Astrocyte of the spinal cord (primary cell): Measurements from ENCODE around the gene TAF4B.
"Not testable (repeated sequence)": the region's sequence is repeated elsewhere in the genome, so short reads cannot be mapped to it uniquely, and the experiment has no call there.

Experiments
- DNase-seq: peaks from one replicate; pipeline ENCODE4 v3.0.0; 2011; ENCODE audit warnings: low read depth, low spot score
- H3K4me3 ChIP-seq: 2 replicates; pipeline ENCODE4 v1.5.1; 2011; ENCODE audit warnings: low read depth, mild to moderate bottlenecking, low read length, moderate library complexity
- in situ Hi-C: cut with HindIII; loops from 2 replicates; pipeline ENCODE4 v1.10.0; 2017; ENCODE audit warnings: low sequenced_read_pairs
- TF ChIP-seq, protein P1 (sequence below): IDR thresholded peaks from 2 replicates; pipeline ENCODE4 v1.5.1; 2012; ENCODE audit warnings: low read depth, mild to moderate bottlenecking, low read length, inconsistent platforms

Gene TAF4B

DNA sequence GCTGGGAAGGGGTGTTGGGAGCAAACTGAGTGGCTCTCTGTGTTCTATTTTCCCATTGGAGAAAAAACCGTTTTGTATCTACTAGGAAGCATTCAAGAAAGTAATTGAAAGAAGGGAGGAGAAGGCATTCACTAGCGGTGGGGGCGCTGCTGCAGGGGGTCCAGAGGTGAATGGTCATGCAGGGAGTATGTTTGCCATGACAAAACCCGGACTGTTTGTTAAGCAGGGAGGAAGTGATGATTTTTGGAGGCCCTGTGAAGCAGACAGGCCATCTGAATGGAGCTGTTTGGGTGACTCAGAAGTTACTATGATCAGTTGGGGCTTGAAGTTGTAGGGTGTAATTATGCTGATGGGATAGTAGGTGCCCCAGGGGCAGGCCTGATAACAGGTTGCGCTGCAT, 7.0 kb downstream of the TAF4B start:
- H3K4me3 ChIP-seq, result no peak overlapping the region
- DNase-seq, result no peak
- TF ChIP-seq, protein P1, sequence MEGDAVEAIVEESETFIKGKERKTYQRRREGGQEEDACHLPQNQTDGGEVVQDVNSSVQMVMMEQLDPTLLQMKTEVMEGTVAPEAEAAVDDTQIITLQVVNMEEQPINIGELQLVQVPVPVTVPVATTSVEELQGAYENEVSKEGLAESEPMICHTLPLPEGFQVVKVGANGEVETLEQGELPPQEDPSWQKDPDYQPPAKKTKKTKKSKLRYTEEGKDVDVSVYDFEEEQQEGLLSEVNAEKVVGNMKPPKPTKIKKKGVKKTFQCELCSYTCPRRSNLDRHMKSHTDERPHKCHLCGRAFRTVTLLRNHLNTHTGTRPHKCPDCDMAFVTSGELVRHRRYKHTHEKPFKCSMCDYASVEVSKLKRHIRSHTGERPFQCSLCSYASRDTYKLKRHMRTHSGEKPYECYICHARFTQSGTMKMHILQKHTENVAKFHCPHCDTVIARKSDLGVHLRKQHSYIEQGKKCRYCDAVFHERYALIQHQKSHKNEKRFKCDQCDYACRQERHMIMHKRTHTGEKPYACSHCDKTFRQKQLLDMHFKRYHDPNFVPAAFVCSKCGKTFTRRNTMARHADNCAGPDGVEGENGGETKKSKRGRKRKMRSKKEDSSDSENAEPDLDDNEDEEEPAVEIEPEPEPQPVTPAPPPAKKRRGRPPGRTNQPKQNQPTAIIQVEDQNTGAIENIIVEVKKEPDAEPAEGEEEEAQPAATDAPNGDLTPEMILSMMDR, result no peak
- in situ Hi-C loops, result no loop called here

DNA sequence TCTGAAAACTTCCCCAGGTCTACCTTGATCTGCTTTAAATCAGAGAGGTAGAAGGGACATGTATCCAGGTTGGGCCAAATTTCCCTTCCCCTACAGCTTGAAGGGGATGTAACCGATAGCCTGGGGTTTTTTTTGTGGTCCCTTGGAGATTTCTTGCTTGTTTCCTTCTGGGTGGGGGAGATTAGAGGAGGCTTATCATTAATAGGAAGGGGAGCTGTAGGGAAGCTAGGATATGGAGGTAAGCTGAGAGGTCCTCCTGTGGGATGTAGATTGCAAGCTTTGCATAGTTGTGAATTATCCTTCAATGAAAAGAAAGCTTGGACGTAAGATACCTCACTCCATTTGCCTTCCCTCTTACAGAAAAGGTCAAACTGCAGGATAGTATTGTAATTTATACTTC, 11.1 kb downstream of the TAF4B start:
- in situ Hi-C loops, H3K4me3 ChIP-seq, DNase-seq: not testable (repeated sequence)

DNA sequence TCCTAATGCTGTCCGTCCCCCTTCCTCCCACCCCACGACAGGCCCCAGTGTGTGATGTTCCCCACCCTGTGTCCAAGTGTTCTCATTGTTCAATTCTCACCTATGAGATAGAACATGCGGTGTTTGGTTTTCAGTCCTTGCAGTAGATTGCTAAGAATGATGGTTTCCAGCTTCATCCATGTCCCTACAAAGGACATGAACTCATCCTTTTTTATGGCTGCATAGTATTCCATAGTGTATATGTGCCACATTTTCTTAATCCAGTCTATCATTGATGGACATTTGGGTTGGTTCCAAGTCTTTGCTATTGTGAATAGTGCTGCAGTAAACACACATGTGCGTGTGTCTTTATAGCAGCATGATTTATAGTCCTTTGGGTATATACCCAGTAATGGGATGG, 12.5 kb downstream of the TAF4B start:
- H3K4me3 ChIP-seq, DNase-seq, in situ Hi-C loops: not testable (repeated sequence)

DNA sequence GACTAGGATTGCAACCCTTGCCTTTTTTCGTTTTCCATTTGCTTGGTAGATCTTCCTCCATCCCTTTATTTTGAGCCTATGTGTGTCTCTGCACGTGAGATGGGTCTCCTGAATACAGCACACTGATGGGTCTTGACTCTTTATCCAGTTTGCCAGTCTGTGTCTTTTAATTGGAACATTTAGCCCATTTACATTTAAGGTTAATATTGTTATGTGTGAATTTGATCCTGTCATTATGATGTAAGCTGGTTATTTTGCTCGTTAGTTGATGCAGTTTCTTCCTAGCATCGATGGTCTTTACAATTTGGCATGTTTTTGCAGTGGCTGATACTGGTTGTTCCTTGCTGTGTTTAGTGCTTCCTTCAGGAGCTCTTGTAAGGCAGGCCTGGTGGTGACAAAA, 16.1 kb downstream of the TAF4B start:
- DNase-seq, in situ Hi-C loops, H3K4me3 ChIP-seq: not testable (repeated sequence)

DNA sequence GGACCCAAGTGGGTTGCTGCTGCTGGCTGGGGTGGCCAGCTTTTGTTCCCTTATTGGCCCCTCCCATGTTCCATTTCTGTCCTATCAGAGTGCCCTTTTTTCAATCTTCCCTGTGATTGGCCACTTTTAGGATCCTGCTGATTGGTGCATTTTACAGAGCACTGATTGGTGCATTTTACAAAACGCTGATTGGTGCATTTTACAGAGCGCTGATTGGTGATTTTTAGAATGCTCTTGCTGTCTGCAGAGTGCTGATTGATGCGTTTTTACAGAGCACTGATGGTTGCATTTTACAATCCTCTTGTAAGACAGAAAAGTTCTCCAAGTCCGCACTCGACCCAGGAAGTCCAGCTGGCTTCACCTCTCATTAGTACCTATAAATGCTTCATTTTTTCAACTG, 19.2 kb downstream of the TAF4B start:
- H3K4me3 ChIP-seq, DNase-seq, in situ Hi-C loops: not testable (repeated sequence)

DNA sequence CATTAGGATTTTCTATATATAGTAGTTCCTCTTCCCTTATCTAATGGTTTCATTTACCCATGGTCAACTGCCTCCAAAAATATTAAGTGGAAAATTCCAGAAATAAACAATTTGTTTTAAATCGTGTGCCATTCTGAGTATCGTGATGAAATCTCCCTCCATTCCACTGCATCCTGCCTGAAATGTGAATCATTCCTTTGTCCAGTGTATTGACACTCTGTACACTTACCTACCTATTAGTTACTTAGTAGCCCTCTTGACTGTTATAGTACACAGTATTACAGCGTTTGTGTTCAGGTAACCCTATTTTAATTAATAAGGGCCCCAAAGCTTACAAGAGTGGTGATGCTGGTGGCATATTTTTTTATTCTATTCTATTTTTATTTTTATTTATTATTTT, 26.2 kb downstream of the TAF4B start:
- no peak for DNase-seq
- TF ChIP-seq, protein P1, result no peak
- no peak overlapping the region for H3K4me3 ChIP-seq
- in situ Hi-C loops, result no loop called here

DNA sequence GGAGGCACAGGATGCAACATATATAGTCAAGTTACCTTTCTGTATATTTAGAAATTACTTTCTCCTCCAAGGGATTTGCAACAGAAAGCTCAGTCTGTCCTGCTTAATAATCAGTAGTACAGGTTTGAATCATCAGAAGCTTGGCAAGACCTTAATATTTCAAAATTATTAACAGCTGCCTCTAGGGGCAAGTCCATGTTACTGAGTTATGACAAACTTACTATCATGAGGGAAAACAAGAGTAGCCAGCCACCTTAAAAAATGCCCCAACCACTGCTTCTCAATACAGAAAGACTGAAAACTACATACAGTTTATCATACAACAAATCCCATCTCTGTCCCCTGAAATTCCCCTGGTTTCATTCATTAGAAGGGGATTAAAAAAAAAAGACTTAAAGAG, 28.6 kb downstream of the TAF4B start:
- in situ Hi-C loops, H3K4me3 ChIP-seq, DNase-seq: not testable (repeated sequence)

DNA sequence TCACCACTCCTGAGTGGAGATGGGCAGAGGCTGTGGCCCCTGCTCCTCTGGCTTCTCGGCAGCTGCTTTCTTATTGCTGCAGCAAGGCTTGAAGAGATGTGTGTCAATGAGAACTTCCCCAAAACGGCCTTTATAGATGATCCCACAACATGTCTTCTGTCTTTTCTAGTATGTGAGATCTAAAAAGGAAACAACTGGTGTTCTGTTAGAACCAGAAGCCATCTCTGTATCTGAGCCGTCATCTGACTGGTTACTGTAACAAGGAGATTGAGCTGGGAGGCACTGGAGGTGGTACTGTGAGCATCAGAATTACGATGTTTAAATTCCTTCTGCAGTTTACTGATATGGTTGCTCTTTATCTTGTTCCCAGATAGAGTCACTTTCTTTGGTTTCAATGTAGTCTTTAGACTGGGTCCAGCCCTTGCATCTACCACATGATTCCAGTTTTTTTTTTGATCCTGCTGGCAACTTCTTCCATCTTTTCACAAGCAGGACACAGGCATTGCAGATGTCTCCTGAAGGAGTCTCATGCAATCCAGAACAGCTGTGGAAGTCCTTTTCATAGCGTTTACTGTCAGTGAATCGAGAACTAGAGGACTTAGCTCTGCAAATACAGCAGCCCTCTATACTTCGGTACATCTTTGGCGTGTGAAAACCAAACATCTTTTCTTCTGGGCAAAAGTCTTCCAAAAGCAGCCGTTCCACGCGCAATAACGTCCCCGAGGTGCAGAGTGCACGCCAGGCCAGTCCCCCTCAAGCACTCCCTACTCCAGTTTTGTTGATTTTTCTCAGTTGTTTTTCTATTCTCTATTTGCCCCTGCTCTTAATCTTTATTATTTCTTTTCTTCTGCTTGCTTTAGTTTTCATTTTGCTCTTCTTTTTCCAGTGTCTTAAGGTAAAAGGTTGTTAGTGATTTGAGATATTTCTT, 29.7 kb downstream of the TAF4B start:
- no peak for DNase-seq
- in situ Hi-C loops, result no loop called here
- H3K4me3 ChIP-seq, result no peak overlapping the region
- TF ChIP-seq, protein P1, result no peak

DNA sequence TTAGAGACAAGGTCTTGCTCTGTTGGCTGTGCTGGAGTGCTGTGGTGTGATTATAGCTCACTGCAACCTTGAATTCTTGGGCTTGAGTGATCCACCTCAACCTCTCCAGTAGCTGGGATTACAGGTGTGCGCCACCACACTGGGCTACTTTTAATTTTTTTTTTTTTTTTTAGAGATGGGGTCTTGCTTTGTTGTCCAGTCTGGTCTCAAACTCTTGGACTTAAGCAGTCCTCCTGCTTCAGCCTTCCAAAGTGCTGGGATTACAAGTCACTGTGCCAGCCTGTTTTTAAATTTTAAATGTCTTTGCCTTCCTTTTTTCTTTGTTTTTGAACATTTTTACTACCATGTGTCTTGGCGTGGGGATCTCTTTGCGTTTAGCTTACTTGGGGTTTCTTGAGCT, 32.5 kb downstream of the TAF4B start:
- TF ChIP-seq, protein P1, result no peak
- no peak overlapping the region for H3K4me3 ChIP-seq
- in situ Hi-C loops, result no loop called here
- no peak for DNase-seq

DNA sequence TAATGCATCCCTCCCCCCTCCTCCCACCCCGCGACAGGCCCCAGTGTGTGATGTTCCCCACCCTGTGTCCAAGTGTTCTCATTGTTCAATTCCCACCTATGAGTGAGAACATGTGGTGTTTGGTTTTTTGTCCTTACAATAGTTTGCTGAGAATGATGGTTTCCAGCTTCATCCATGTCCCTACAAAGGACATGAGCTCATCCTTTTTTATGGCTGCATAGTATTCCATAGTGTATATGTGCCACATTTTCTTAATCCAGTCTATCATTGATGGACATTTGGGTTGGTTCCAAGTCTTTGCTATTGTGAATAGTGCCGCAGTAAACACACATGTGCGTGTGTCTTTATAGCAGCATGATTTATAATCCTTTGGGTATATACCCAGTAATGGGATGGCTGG, 33.2 kb downstream of the TAF4B start:
- DNase-seq, in situ Hi-C loops, H3K4me3 ChIP-seq: not testable (repeated sequence)
